GM18502 (cell line): Measurements from ENCODE around the gene CYBC1.
"Not testable (repeated sequence)": the region's sequence is repeated elsewhere in the genome, so short reads cannot be mapped to it uniquely, and the experiment has no call there.

Experiments used
- ATAC-seq: cut with Tn5 transposase; IDR thresholded peaks from one replicate; pipeline ENCODE4 v1.9.1; 2021; ENCODE audit warnings: mild to moderate bottlenecking; ENCODE audit not compliant: unreplicated experiment, poor library complexity

Gene CYBC1

GRCh38 chr17:82480318-82480717, 29.8 kb upstream of the CYBC1 start:
- no peak for ATAC-seq

- ATAC-seq = no peak
Observed at GRCh38 chr17:82479602-82480001, 29.1 kb upstream of the CYBC1 start.

- no peak for ATAC-seq
Observed at GRCh38 chr17:82477934-82478333, 27.4 kb upstream of the CYBC1 start.

- no peak for ATAC-seq
Observed at GRCh38 chr17:82475458-82475857, 24.9 kb upstream of the CYBC1 start.

- no peak for ATAC-seq
Observed at GRCh38 chr17:82474223-82475010, 23.9 kb upstream of the CYBC1 start.

- no peak for ATAC-seq
Observed at GRCh38 chr17:82470065-82470464, 19.5 kb upstream of the CYBC1 start.

GRCh38 chr17:82468692-82469091, 18.1 kb upstream of the CYBC1 start:
- no peak for ATAC-seq

- no peak for ATAC-seq
Observed at GRCh38 chr17:82465023-82465603, 14.6 kb upstream of the CYBC1 start.

- no peak for ATAC-seq
Observed at GRCh38 chr17:82464567-82464929, 14.0 kb upstream of the CYBC1 start.

- no peak for ATAC-seq
Observed at GRCh38 chr17:82463925-82464566, 13.5 kb upstream of the CYBC1 start.

GRCh38 chr17:82463391-82463790, 12.8 kb upstream of the CYBC1 start:
- ATAC-seq = no peak

- no peak for ATAC-seq
Observed at GRCh38 chr17:82461827-82462524, 11.4 kb upstream of the CYBC1 start.

- not testable (repeated sequence) for ATAC-seq
Observed at GRCh38 chr17:82459936-82460335, 9.4 kb upstream of the CYBC1 start.

GRCh38 chr17:82458885-82459424, 8.4 kb upstream of the CYBC1 start:
- peak; percentile 15 for ATAC-seq

- ATAC-seq = peak; percentile 92
Observed at GRCh38 chr17:82458179-82458884, 7.8 kb upstream of the CYBC1 start, which contains the start of gene NARF. NARF (plus strand) TSS chr17:82458741; CDS start chr17:82458804, 63 bp downstream.

GRCh38 chr17:82457929-82458178, 7.3 kb upstream of the CYBC1 start:
- ATAC-seq = no peak

- ATAC-seq = no peak
Observed at GRCh38 chr17:82457073-82457928, 6.7 kb upstream of the CYBC1 start.

- ATAC-seq = not testable (repeated sequence)
Observed at GRCh38 chr17:82453706-82454105, 3.2 kb upstream of the CYBC1 start.

GRCh38 chr17:82453151-82453550, 2.6 kb upstream of the CYBC1 start:
- not testable (repeated sequence) for ATAC-seq
